Peyer's patch (tissue), 4 donors: ENCODE measurements around the gene SSC4D. TPM values are rescaled to one million over a fixed set of nuclear protein-coding genes. Genes with fewer than 3 reads are reported as not detected.
"Not testable (repeated sequence)": the region's sequence is repeated elsewhere in the genome, so short reads cannot be mapped to it uniquely, and the experiment has no call there.

Experiments
- DNase-seq, 3 donors: peaks; one replicate each; pipeline ENCODE4 v3.0.0-alpha.2; 2017 to 2019
- H3K27ac ChIP-seq, 4 donors: fragments of 200-600 bp; sonication (generic); one replicate each; pipeline ENCODE4 v1.5.1; 2016 to 2019
- H3K27me3 ChIP-seq, 2 donors: fragments of 200-600 bp; sonication (generic); one replicate each; pipeline ENCODE4 v1.5.1; 2019
- H3K36me3 ChIP-seq, 3 donors: fragments of 200-600 bp; sonication (generic); one replicate each; pipeline ENCODE4 v1.5.1; 2016 to 2019
- H3K4me1 ChIP-seq, 4 donors: fragments of 200-600 bp; sonication (generic); one replicate each; pipeline ENCODE4 v1.5.1; 2016 to 2019
- H3K4me3 ChIP-seq, 4 donors: fragments of 200-600 bp; sonication (generic); 1 replicate in 3 of 4; 2 replicates in 1 of 4; pipeline ENCODE4 v1.5.1; 2016 to 2019; ENCODE audit warnings: mild to moderate bottlenecking in 1 of 4
- H3K9me3 ChIP-seq, 4 donors: fragments of 200-600 bp; sonication (generic); one replicate each; pipeline ENCODE4 v1.5.1; 2016 to 2019; ENCODE audit warnings: mild to moderate bottlenecking in 1 of 4
- CTCF ChIP-seq, 6 experiments: fragments of 450-650 bp in 4 of 6; fragments of 200-600 bp in 2 of 6; sonication (generic) in 1 of 6; IDR thresholded peaks; one replicate each; pipeline ENCODE4 v1.5.1; 2017 to 2019; ENCODE audit warnings: antibody characterized with exemption in 6 of 6, mild to moderate bottlenecking in 3 of 6, moderate library complexity in 1 of 6
- POLR2A ChIP-seq, 2 donors: fragments of 450-650 bp; IDR thresholded peaks; one replicate each; pipeline ENCODE4 v1.5.1; 2017; ENCODE audit warnings: antibody characterized with exemption in 2 of 2, mild to moderate bottlenecking in 2 of 2, moderate library complexity in 2 of 2
- total RNA-seq, 4 donors: library from RNA; depleted of rRNA; stranded (reverse); fragments of >200 nt; gene quantifications; one replicate each; pipeline ENCODE4 v1.1.0, GENCODE V29; 2016

The SSC4D gene
- total RNA-seq = 1 to 10 TPM in 1 of 4 donors, not detected in 3; 2.8 TPM

GRCh38 chr7:76409537-76409936 is at the start of gene SSC4D:
SSC4D (minus strand) TSS chr7:76409697; CDS start chr7:76404439, 5,258 bp downstream.
- no peak for DNase-seq
- Histone ChIP-seq H3K36me3 (no peaks in the 10 kb centered on the region), H3K27ac (no peak within 1 kb of the TSS), H3K4me3 (no peak within 1 kb of the TSS), H3K27me3 (no peaks in the 10 kb centered on the region), H3K9me3 (no peaks in the 10 kb centered on the region), H3K4me1 (no peaks in the 10 kb centered on the region)
- TF ChIP-seq POLR2A (IDR thresholded peaks at IDR 0.05) (no peak), CTCF (IDR thresholded peaks at IDR 0.05) (no peak)

GRCh38 chr7:76458504-76458903 is 49.0 kb upstream of the SSC4D start:
- not testable (repeated sequence) for H3K9me3 ChIP-seq, H3K27me3 ChIP-seq, DNase-seq, H3K36me3 ChIP-seq, H3K27ac ChIP-seq, H3K4me3 ChIP-seq, H3K4me1 ChIP-seq

- H3K4me3 ChIP-seq, H3K9me3 ChIP-seq, H3K4me1 ChIP-seq, DNase-seq, H3K27ac ChIP-seq, H3K27me3 ChIP-seq, H3K36me3 ChIP-seq: not testable (repeated sequence)
These were observed 47.5 kb upstream of the SSC4D start for GRCh38 chr7:76457017-76457416.

GRCh38 chr7:76445577-76446008 is 36.1 kb upstream of the SSC4D start:
- not testable (repeated sequence) for H3K36me3 ChIP-seq, H3K9me3 ChIP-seq, H3K4me3 ChIP-seq, H3K4me1 ChIP-seq, H3K27me3 ChIP-seq
- peak overlapping the region; percentile 46 to 75 (median 61) for H3K27ac ChIP-seq
- DNase-seq = peak in 1 of 3 donors; percentile 71

GRCh38 chr7:76443846-76444245 is 34.3 kb upstream of the SSC4D start:
- H3K36me3 ChIP-seq, DNase-seq, H3K27me3 ChIP-seq, H3K27ac ChIP-seq, H3K9me3 ChIP-seq, H3K4me1 ChIP-seq, H3K4me3 ChIP-seq: not testable (repeated sequence)

- not testable (repeated sequence) for H3K4me1 ChIP-seq, H3K27ac ChIP-seq, H3K4me3 ChIP-seq, H3K27me3 ChIP-seq, H3K9me3 ChIP-seq, DNase-seq, H3K36me3 ChIP-seq
These were observed 33.4 kb upstream of the SSC4D start for GRCh38 chr7:76442664-76443446.

GRCh38 chr7:76441792-76442191 is 32.3 kb upstream of the SSC4D start:
- H3K4me1 ChIP-seq, H3K27ac ChIP-seq, H3K4me3 ChIP-seq, DNase-seq, H3K9me3 ChIP-seq, H3K36me3 ChIP-seq, H3K27me3 ChIP-seq: not testable (repeated sequence)

- H3K27ac ChIP-seq, H3K36me3 ChIP-seq, DNase-seq, H3K9me3 ChIP-seq, H3K27me3 ChIP-seq, H3K4me3 ChIP-seq, H3K4me1 ChIP-seq: not testable (repeated sequence)
These were observed 30.9 kb upstream of the SSC4D start for GRCh38 chr7:76440404-76440803.

GRCh38 chr7:76439120-76439888 is 29.8 kb upstream of the SSC4D start:
- H3K4me1 ChIP-seq, H3K4me3 ChIP-seq, H3K36me3 ChIP-seq, H3K9me3 ChIP-seq, DNase-seq, H3K27me3 ChIP-seq, H3K27ac ChIP-seq: not testable (repeated sequence)

- H3K27me3 ChIP-seq, H3K27ac ChIP-seq: not testable (repeated sequence)
These were observed 28.4 kb upstream of the SSC4D start for GRCh38 chr7:76437873-76438272.

More at GRCh38 chr7:76437873-76438272, 28.4 kb upstream of the SSC4D start:
- H3K4me3 ChIP-seq, H3K9me3 ChIP-seq, H3K4me1 ChIP-seq, H3K36me3 ChIP-seq: not testable (repeated sequence)
- DNase-seq = peak in 2 of 3 donors; percentile 64 to 87
- TF ChIP-seq CTCF (IDR thresholded peaks at IDR 0.05) = peak in 5 of 6 experiments; percentile 16 to 80 (median 58)
